Fibroblast of skin of right biceps (primary cell): ENCODE results near the gene SOX15.

Source experiments
- DNase-seq: peaks from one replicate; pipeline ENCODE4 v3.0.0-alpha.2; 2013

The SOX15 gene

GRCh38 chr17:7556627-7557026 lies 33.3 kb downstream of the SOX15 start:
- no peak for DNase-seq

GRCh38 chr17:7555320-7555948 lies 34.5 kb downstream of the SOX15 start:
- DNase-seq = no peak

GRCh38 chr17:7553356-7553755 lies 36.5 kb downstream of the SOX15 start:
- DNase-seq = no peak

GRCh38 chr17:7552621-7553051 lies 37.3 kb downstream of the SOX15 start:
- DNase-seq = no peak

- DNase-seq = no peak
These were observed 38.5 kb downstream of the SOX15 start for GRCh38 chr17:7551396-7551795.

GRCh38 chr17:7550344-7550743 lies 39.5 kb downstream of the SOX15 start:
- no peak for DNase-seq

- DNase-seq = no peak
These were observed 40.4 kb downstream of the SOX15 start for GRCh38 chr17:7549401-7550055.

- DNase-seq = peak; percentile 41
These were observed 41.1 kb downstream of the SOX15 start, which contains the start of gene TNFSF12 for GRCh38 chr17:7548585-7549400. TSS of gene TNFSF12 (plus strand) at chr17:7549058. CDS start at chr17:7549154, 96 bp downstream.

- no peak for DNase-seq
These were observed 45.0 kb downstream of the SOX15 start for GRCh38 chr17:7544911-7545310.

- DNase-seq = no peak
These were observed 48.7 kb downstream of the SOX15 start for GRCh38 chr17:7541074-7541621.

GRCh38 chr17:7538891-7539545 lies 50.9 kb downstream of the SOX15 start:
- DNase-seq = peak; percentile 27
